GM19328 (cell line): ENCODE data around the gene ATIC.
A peak's percentile ranks its signal among the peaks of the same experiment; 100 is the strongest.
"Not testable (repeated sequence)": the region's sequence is repeated elsewhere in the genome, so short reads cannot be mapped to it uniquely, and the experiment has no call there.

ENCODE experiments used
- ATAC-seq: cut with Tn5 transposase; IDR thresholded peaks from one replicate; pipeline ENCODE4 v1.9.1; 2021; ENCODE audit warnings: mild to moderate bottlenecking, moderate library complexity; ENCODE audit not compliant: unreplicated experiment

Gene ATIC

DNA sequence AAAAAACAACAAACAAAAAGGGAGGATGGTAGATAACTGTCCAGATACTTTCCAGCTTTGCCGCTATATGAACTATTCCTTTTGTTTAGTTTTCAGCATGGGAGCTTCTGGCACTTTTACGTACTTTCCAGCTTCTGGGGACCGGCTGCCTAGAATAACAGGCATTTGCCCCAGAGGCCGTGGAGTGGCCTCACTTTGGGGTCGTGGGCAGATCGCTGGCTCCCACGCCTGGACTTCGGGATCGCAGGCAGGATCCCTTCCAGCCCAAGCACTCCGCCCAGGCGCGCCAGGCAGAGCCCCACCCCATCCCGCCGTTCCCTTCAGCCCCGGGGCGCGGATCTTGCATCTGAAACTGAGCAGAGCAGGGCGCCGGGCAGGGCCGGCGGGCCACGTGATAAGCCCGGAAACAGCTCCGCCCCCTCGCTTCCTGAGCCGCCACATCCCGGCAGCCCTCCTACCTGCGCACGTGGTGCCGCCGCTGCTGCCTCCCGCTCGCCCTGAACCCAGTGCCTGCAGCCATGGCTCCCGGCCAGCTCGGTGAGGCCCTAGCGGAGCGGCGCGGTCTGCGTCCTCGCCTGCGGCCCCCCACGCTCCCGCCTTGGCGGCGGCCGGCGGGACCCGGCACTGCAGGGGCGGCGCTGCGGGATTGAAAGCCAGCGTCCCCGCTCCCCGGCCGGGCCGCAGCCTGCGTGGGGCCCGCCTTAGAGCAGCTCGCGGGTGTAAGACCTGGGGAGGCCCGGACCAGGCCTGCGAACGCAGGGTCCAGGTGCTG, at the start of gene ATIC:
TSS of gene ATIC (plus strand) at position 435 of the 772 bp plus-strand sequence. CDS start at position 519, 84 bp downstream.
- ATAC-seq: peak; percentile 98

DNA sequence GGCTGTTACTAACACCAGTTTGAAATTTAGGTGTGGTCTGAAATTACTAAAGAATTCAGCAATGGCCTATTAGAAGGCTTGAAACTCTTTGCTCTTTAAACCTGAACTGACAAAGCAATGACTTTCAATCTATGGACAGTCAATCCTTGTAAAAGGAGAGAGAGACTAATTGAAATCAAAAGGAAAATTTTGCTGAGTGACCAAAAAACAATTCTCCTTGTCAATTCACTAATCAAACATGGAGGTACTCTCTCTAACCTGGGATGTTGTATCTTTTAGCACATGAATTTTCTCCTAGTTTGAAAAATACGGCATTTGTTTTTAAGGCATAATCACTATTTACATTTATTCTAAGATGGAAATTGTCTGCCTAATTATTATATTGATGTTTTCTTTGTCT, 49.6 kb upstream of the ATIC start:
- no peak for ATAC-seq

GRCh38 chr2:215262741-215263362, 49.0 kb upstream of the ATIC start:
- ATAC-seq: no peak

- no peak for ATAC-seq
These were observed 47.5 kb upstream of the ATIC start for GRCh38 chr2:215264374-215264773.

DNA sequence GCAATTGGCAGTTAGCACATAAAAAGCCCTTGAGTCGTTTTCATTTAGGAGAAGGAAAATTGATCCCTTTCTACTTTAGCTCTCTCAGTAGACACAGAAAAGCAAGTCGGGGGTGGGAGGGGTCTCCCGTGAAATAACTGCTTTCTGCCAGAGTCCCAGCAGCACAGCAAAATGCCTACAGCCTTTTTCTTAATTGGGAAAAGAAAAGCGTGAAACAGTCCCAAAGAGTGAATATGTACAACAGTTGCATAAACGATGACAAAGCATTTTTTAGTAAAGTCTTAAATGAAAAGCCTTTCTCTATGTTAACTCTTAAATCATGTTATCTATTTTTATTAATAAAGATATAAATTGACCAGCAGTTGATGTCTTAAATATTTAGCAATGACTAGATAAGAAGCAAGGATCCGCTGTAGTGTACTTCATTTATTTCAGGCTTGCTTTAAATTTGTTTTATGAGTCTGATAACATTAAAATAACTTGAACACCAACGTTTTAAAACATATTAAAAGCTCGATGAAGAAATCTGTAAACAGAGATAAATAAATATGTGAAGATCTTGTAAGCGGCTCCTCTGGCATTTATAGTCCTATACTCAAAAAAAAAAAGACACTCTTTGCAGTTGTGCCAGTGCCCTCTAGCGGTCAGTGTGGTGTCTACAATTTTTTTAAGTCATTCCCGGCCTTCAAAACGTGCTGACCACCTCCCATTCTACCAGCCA, 42.3 kb upstream of the ATIC start:
- ATAC-seq: no peak

DNA sequence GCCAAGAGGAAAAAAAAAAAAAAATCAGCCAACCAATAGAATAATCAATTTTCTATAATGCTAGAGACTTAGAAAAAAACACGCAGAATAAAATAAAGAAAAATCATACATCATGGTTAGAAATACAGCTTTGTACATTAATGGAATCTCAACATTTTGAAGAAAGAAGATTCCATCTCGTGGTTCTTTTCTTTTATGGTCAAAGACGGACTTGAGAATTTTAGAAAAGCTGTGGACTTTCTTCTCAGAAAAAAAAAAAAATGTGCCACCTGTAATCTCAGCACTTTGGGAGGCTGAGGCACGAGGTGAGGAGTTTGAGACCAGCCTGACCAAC, 41.8 kb upstream of the ATIC start:
- ATAC-seq: no peak

GRCh38 chr2:215271446-215271845, 40.4 kb upstream of the ATIC start:
- no peak for ATAC-seq

DNA sequence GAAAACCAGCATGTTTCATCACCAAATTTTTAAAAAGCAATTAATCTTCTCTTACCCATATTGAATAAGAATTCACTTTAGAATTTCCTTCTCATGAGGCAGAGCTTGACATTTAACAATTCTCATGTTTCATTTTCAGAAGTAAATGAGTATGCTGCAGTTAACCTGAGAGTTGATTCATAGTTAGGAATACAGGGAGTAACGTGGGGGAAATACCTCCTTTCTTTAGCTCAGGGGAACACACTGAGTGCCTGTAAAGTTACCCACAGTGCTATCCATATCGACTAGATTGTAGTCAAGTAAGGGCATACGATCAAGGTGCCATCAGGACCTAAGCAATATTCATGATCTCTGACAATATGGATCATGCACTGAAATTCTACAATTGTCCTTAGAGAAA, 38.9 kb upstream of the ATIC start:
- no peak for ATAC-seq

DNA sequence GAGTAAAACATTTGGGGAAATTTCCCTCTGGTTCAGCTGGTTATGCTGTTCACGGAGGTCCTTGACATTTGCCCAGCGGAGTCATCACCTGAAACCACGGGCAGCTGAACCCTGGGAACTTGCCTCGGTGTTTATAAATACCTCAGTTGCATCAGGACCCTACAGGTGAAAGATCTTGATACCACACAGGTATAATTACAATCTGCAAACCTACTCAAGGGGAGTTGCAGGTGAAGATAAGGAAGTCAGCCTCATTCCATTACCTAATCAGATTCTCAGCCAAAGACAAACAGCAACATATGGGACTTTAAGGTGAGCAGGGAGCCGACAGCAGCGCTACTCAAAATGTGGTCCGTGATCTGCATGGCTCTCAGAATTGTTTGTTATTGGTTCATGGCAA, 37.0 kb upstream of the ATIC start:
- ATAC-seq: no peak

DNA sequence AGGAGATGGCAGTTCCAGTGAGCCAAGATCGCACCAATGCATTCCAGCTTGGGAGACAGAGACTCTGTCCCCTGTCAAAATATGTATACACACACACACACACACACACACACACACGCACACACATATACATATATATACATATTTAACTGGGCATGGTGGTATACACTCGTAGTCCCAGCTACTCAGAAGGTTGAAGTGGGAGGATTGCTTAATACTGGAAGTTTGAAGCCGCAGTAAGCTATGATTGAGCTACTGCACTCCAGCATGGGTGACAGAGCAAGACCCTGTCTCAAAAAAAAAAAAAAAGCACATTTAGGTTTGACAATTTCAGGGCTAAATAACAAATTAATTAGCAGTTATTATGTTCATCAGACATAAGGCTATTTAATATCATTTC, 36.0 kb upstream of the ATIC start:
- ATAC-seq: no peak

DNA sequence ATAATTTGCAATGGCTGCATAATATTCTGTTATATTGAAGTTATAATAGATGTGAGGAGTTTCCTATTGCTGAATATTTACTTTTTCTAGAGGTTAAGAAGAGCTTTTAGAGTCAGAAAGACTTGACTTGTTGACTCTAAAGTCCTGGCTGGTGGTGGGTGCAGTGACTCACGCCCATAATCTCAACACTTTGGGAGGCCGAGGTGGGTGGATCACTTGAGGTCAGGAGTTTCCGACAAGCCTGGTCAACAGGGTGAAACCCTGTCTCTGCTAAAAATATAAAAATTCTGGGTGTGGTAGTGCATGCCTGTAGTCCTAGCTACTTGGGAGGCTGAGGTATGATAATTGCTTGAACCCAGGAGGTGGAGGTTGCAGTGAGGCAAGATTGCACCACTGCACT, 33.9 kb upstream of the ATIC start:
- ATAC-seq: no peak

- ATAC-seq: no peak
These were observed 31.5 kb upstream of the ATIC start for GRCh38 chr2:215280326-215280725.

GRCh38 chr2:215283221-215283620, 28.6 kb upstream of the ATIC start:
- no peak for ATAC-seq

GRCh38 chr2:215286309-215286708, 25.6 kb upstream of the ATIC start:
- no peak for ATAC-seq

- ATAC-seq: no peak
These were observed 23.6 kb upstream of the ATIC start for GRCh38 chr2:215288112-215288815.

GRCh38 chr2:215290980-215291599, 20.8 kb upstream of the ATIC start:
- ATAC-seq: no peak

DNA sequence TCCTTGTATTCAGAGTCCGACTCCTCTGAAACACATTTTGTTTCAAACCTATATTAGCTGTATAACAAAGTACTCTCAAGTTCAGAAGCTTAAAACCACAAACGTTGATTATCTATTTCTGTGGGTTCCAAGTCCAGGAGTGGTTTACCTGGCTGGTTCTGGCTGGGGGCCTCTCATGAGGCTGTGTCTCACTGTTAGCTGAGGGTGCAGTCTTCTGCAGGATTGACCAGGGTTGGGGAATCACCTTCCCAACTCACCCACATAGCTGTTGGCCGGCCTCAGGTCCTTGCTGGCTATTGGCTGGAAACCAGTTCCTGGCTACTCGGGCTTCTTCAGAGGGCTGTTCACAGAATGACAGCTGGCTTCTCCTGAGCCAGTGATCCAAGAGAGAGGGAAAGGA, 18.0 kb upstream of the ATIC start:
- no peak for ATAC-seq

GRCh38 chr2:215299337-215299859, 12.5 kb upstream of the ATIC start:
- no peak for ATAC-seq

- no peak for ATAC-seq
These were observed 9.9 kb upstream of the ATIC start for GRCh38 chr2:215301994-215302393.

DNA sequence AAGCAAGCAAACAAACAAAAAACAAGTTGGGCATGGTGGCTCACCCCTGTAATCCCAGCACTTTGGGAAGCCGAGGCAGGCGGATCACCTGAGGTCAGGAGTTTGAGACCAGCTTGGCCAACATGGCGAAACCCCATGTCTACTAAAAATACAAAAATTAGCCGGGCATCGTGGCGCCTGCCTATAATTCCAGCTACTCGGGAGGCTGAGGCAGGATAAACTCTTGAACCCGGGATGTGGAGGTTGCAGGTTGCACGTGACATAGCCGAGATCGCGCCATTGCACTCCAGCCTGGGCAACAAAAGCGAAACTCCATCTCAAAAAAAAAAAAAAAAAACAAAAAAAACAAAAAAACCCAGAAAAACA, 617 bp upstream of the ATIC start:
- not testable (repeated sequence) for ATAC-seq

GRCh38 chr2:215313255-215313613, 1.4 kb downstream of the ATIC start:
- no peak for ATAC-seq
